WERI-Rb-1 (cell line): ENCODE data around the gene LYRM4.

Source experiments
- DNase-seq: peaks from one replicate; pipeline ENCODE4 v3.0.0-alpha.2; 2020
- H3K27ac ChIP-seq: fragments of 250-450 bp; sonication (Bioruptor Pico); 2 replicates; pipeline ENCODE4 v1.5.1; 2020; ENCODE audit warnings: mild to moderate bottlenecking, moderate library complexity
- H3K27me3 ChIP-seq: fragments of 250-450 bp; sonication (Bioruptor Pico); 2 replicates; pipeline ENCODE4 v1.5.1; 2021; ENCODE audit warnings: mild to moderate bottlenecking, low read depth, moderate library complexity; ENCODE audit not compliant: insufficient read depth, severe bottlenecking
- H3K36me3 ChIP-seq: fragments of 250-450 bp; sonication (Bioruptor Pico); 2 replicates; pipeline ENCODE4 v1.5.1; 2020; ENCODE audit warnings: mild to moderate bottlenecking, moderate library complexity
- H3K4me3 ChIP-seq: 2 replicates; pipeline ENCODE4 v1.5.1; 2011; ENCODE audit warnings: low read depth, mild to moderate bottlenecking, control low read depth, low read length
- H3K9me3 ChIP-seq: fragments of 250-450 bp; sonication (Bioruptor Pico); 2 replicates; pipeline ENCODE4 v1.5.1; 2021; ENCODE audit warnings: mild to moderate bottlenecking, moderate library complexity; ENCODE audit not compliant: severe bottlenecking
- CTCF ChIP-seq: IDR thresholded peaks from 2 replicates; pipeline ENCODE4 v1.5.1; 2011; ENCODE audit warnings: low read depth, mild to moderate bottlenecking, control low read depth, inconsistent platforms, low read length

The LYRM4 gene

GRCh38 chr6:5293692-5294091, 32.9 kb upstream of the LYRM4 start:
- H3K9me3 ChIP-seq: peaks cover 2% of the 10 kb centered on the region
- no peaks in the 10 kb centered on the region for H3K27me3 ChIP-seq
- DNase-seq: no peak
- no peak for TF ChIP-seq CTCF
- H3K4me3 ChIP-seq: no peak overlapping the region
- H3K27ac ChIP-seq: no peak overlapping the region
- H3K36me3 ChIP-seq: no peaks in the 10 kb centered on the region

- peaks cover 2% of the 10 kb centered on the region for H3K9me3 ChIP-seq
- H3K36me3 ChIP-seq: no peaks in the 10 kb centered on the region; the same call in 1 of the 2 replicates
- no peak for TF ChIP-seq CTCF
- no peak for DNase-seq
- H3K27ac ChIP-seq: no peak overlapping the region
- no peak overlapping the region for H3K4me3 ChIP-seq
- H3K27me3 ChIP-seq: no peaks in the 10 kb centered on the region
These were observed 31.4 kb upstream of the LYRM4 start for GRCh38 chr6:5292154-5292553.

- DNase-seq: no peak
- no peak overlapping the region for H3K27ac ChIP-seq
These were observed 29.8 kb upstream of the LYRM4 start for GRCh38 chr6:5290500-5290899.

GRCh38 chr6:5290097-5290496, 29.3 kb upstream of the LYRM4 start:
- no peak overlapping the region for H3K27ac ChIP-seq
- no peak for DNase-seq
- H3K36me3 ChIP-seq: no peaks in the 10 kb centered on the region; the same call in 1 of the 2 replicates
- no peak overlapping the region for H3K4me3 ChIP-seq
- H3K27me3 ChIP-seq: no peaks in the 10 kb centered on the region
- peaks cover 2% of the 10 kb centered on the region for H3K9me3 ChIP-seq
- no peak for TF ChIP-seq CTCF

More at GRCh38 chr6:5290500-5290899, 29.8 kb upstream of the LYRM4 start:
- no peaks in the 10 kb centered on the region; the same call in 1 of the 2 replicates for H3K36me3 ChIP-seq
- no peak for TF ChIP-seq CTCF
- no peaks in the 10 kb centered on the region for H3K27me3 ChIP-seq
- no peak overlapping the region for H3K4me3 ChIP-seq
- H3K9me3 ChIP-seq: peaks cover 2% of the 10 kb centered on the region

- Histone ChIP-seq H3K9me3 (peaks cover 2% of the 10 kb centered on the region), H3K36me3 (no peaks in the 10 kb centered on the region; the same call in 1 of the 2 replicates), H3K27me3 (no peaks in the 10 kb centered on the region), H3K27ac (no peak overlapping the region), H3K4me3 (no peak overlapping the region)
- no peak for TF ChIP-seq CTCF
- DNase-seq: no peak
These were observed 27.2 kb upstream of the LYRM4 start for GRCh38 chr6:5287966-5288297.

- no peak for TF ChIP-seq CTCF
- Histone ChIP-seq H3K4me3 (no peak overlapping the region), H3K27me3 (no peaks in the 10 kb centered on the region), H3K36me3 (no peaks in the 10 kb centered on the region; the same call in 1 of the 2 replicates), H3K9me3 (peaks cover 2% of the 10 kb centered on the region), H3K27ac (no peak overlapping the region)
- no peak for DNase-seq
These were observed 26.6 kb upstream of the LYRM4 start for GRCh38 chr6:5287205-5287965.
